HUDEP-2 (cell line): ENCODE data around the gene RHOA.
"Not testable (repeated sequence)": the region's sequence is repeated elsewhere in the genome, so short reads cannot be mapped to it uniquely, and the experiment has no call there.

Source experiments
- DNase-seq, 76 experiments: peaks; one replicate each; lab custom pipeline; 2025; ENCODE audit not compliant: unreplicated experiment in 76 of 76; lab: John Stamatoyannopoulos, UW

The RHOA gene

GRCh38 chr3:49333916-49334633, 77.7 kb downstream of the RHOA start:
- DNase-seq = no peak

- no peak for DNase-seq
These were observed 78.7 kb downstream of the RHOA start for GRCh38 chr3:49333091-49333490.

- no peak for DNase-seq
These were observed 82.6 kb downstream of the RHOA start for GRCh38 chr3:49329186-49329585.

GRCh38 chr3:49328350-49328749, 83.4 kb downstream of the RHOA start:
- DNase-seq = not testable (repeated sequence)

GRCh38 chr3:49327485-49327884, 84.3 kb downstream of the RHOA start:
- no peak for DNase-seq

GRCh38 chr3:49324768-49325167, 87.0 kb downstream of the RHOA start:
- no peak for DNase-seq

GRCh38 chr3:49316696-49317457, 94.9 kb downstream of the RHOA start:
- DNase-seq = no peak

GRCh38 chr3:49313896-49314688, 97.7 kb downstream of the RHOA start:
- DNase-seq = no peak

- DNase-seq = no peak
These were observed 100.5 kb downstream of the RHOA start for GRCh38 chr3:49311283-49311682.

- DNase-seq = no peak
These were observed 101.1 kb downstream of the RHOA start for GRCh38 chr3:49310677-49311076.
